ENCODE results near the gene FYN.

FYN gene

DNA sequence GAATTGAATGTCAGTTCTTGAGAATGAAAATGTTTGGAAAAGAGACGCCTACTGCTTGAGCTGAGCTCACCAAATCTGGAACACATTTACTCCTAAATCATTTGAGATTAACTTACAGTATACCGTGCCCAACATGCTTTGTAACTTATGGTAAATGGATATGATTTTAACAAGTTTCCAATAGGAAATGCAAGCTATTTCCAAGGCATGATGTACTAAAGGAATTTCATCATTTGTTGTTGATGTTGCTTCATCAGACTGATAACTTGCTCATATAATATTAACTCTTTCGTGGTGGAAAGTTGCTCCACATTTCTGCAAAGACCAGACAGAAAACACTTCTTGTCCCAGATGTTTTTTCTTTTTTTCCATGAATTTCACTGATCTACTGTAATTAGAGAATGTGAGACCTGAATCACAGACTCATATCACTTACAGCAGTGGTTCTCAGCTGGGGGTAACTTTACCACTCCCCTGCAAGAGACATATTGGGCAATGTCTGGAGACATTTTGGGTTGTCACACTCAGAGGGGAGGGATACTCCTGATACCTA is 151.0 kb downstream of the FYN start:
- no peak for DNase-seq

DNA sequence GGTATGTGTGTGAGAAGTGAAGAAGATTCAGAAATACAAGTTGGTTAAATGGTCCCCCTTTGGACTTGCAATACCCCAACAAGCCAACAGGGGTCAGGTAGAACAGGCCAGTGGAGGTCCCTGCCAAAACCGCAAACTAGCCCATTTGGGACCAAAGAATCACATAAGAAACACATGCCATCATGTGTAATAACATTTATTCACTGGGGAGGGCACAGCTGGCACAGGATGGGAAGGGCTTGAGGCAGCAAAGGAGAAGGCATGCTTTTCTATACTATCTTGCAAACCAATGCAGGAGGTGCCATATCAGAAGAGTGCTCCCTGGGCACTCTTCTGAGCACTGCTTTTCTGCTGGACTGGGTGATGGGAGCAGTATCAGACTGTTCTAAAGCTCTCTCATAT is 151.5 kb downstream of the FYN start:
- peak; percentile 63 for DNase-seq

DNA sequence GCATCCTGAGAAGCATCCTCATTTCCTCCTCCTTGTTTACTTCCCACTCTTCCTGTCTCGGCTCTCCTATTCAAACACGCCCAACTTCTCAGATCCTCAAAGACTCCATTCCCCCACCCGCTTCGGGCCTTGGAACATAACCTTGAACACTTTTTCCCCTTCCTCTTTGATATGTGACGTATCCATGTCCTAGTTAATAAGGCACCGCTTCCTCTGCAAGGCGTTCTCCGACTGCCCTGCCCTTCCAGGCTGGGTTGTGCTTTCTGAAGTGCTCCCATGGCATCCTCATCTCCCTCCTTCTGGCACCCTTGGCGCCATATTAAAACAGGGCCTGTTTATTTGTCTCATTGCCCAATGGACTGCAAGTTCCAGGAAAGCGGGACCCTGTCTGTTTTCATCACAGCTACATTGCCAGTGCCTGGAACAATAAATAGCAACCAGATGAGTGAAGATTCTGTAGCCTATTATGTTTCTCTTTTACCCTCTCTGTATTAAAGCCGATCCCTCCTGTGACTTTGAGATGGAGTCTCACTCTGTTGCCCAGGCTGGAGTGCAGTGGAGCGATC is 152.2 kb downstream of the FYN start:
- no peak for DNase-seq

DNA sequence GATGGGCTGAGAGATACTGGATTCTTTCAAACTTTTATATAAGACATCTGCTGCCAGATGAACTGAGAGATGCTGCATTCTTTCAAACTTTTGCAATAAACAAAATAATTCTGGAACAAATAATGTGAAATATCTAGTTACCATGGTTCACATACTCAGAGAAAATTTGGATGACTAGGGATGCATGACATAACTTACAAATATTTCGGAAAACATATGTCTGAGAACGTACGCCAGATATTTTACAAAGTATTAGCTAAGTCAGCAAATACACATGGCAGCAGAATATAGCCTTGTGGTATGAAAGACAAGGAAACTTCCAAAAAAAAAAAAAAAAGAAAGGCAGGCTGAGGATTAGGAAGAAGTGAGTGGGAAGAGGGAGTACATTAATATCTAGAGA is 154.3 kb downstream of the FYN start:
- DNase-seq, result no peak

- DNase-seq, result no peak
Measured at GRCh38 chr6:111718326-111718725, 154.9 kb downstream of the FYN start.

GRCh38 chr6:111717621-111718020 is 155.6 kb downstream of the FYN start:
- DNase-seq, result no peak

DNA sequence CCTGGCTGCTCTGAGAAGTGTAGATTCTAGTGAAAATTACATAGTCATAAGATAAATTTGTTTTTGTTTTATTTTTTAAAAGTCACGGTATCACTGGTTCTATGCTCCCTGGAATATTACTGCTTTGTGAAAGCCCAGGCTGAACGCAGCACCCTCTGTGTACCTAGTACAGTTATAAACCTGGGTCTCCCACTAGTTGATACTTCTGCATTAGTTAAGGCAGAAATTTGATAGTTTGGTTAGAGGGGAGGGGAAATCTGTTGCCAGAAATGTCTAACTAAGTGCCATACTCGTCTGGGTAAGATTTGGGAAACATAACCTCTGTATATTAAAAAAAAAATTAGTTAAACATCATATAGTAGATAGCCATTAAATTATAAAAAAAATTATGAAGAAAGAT is 156.9 kb downstream of the FYN start:
- no peak for DNase-seq

DNA sequence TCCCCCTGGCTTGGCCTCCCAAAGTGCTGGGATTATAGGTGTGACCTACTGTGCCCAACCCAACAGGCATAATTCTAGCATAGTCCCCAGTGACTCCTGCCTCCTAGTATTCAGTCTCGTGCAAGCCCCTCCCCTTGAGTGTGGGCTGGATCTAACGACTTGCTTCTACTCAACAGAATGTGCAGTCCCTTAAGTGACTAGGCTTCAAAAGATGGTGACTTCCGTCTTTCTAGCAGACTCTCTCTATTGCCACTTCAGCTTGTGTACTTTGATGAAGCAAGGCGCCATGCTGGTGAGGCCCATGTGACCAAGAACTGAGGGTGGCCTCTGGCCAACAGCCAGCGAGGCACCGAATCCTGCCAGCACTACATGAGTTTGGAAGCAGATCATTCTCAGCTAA is 157.9 kb downstream of the FYN start:
- DNase-seq, result peak; percentile 46

- peak; percentile 41 for DNase-seq
Measured at GRCh38 chr6:111714416-111715270, 158.6 kb downstream of the FYN start.

- DNase-seq, result no peak
Measured at GRCh38 chr6:111713811-111714210, 159.4 kb downstream of the FYN start.

GRCh38 chr6:111713236-111713635 is 160.0 kb downstream of the FYN start:
- no peak for DNase-seq

DNA sequence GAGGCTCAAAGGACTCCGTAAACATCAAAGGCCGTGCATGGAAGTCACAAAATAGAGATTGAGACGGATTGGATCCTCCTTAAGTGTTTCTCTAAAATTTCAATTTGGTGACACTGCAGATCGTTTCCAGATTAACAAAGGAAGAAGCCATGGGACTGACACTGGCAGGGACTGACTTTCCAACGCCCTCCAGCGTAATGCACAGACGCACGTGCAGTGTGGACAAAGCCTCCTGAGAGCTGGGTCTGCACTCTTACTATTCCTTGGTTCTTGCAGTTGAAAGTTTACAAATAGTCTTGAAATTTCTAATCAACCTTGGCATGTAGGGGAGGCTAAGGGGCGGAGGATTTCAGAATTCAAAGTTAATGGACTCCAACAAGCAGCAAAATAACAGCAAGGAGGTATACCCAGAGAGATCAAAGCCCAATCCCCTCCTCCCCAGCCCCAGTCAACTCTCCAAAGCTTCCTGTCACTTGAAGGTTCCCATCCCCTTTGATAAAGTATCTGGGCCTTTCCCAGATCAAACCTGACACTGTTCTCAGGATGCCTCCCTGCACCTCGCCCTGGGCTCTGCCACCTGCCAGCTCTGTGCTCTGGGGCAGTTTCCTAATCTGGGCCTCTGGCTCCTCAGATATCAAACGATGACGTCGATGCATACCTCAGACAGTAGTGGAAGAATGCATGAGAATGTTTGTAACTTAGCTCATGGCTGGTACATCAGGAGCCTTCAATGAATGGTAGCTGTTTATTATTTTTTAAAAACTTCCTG is 161.1 kb downstream of the FYN start:
- DNase-seq, result no peak

DNA sequence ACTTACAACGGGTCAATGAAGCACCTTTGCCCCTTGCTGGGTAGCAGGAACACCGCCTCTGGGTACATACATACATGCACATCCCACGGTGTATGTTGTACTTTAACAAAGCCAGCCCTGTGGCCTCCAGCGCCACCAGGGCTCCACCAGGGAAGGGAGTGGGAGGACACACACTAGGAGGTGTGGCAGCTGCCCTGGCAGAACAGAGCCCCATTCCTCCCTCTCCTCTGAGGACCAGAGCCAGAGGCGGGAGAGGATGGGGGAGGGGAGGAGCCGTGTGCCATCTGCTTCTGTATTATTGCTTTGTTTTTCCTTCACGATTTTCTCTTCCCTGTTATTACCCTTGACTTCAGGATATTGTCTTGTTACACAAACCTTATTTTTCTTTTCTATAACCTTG is 161.8 kb downstream of the FYN start:
- DNase-seq, result no peak

DNA sequence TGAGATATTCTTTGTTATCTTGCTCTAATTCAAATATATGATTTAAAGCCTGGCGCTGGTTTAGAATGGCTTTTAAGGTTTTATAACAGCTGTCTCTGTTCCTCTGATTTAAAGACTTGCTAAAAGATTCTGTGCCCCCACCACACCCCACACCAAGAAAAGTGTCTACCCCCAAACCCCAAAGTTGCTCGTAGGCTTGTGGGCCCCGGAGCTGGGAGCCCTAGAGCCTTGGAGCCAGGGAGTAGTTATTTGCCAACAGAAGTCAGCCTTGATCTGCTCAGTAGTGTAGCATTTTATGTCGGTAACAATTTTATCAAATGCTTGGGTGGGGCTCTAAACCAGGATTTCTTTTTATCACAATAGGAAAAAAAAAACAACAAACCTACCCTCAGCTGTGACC is 162.3 kb downstream of the FYN start:
- no peak for DNase-seq

- DNase-seq, result no peak
Measured at GRCh38 chr6:111710439-111710838, 162.8 kb downstream of the FYN start.

GRCh38 chr6:111709615-111710398 is 163.4 kb downstream of the FYN start:
- DNase-seq, result peak; percentile 75

DNA sequence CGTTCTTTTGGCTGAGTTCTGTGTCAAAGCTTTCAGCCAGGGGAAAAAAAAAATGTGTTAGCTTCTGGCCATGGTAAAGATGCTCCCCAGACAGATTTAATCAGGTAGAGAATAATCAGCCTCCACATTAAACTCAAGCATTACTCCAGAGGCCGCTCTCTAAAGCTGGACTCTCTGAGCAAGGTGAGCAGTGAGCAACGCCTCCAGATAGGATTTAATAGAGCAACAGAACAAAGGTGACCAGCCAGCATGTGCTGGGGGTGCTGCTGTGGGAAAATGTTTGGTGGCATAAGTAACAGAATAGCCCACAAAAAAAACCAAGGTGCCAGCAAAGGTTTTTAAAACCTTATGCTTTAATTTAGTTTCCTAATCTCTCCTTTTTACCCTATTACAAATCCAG is 164.1 kb downstream of the FYN start:
- DNase-seq, result no peak

DNA sequence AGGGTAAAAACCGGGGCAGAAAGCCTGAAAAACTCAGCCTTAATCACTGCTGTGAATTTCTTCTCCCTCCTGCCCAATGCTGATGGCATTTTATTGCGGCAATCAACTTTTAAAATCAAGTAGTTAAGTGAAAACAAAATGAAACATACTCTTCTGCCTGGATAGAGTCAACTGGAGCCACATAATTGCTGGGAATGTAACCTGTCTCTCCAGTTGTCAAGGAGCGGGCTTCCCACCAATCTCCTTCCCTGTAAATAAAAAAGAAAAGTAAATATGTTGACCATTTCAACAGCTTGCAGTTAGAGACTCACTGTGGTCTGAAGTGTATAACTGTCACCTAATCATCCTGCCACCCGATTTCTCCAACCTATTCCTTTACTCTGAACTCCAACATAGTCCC is 165.5 kb downstream of the FYN start:
- DNase-seq, result no peak

DNA sequence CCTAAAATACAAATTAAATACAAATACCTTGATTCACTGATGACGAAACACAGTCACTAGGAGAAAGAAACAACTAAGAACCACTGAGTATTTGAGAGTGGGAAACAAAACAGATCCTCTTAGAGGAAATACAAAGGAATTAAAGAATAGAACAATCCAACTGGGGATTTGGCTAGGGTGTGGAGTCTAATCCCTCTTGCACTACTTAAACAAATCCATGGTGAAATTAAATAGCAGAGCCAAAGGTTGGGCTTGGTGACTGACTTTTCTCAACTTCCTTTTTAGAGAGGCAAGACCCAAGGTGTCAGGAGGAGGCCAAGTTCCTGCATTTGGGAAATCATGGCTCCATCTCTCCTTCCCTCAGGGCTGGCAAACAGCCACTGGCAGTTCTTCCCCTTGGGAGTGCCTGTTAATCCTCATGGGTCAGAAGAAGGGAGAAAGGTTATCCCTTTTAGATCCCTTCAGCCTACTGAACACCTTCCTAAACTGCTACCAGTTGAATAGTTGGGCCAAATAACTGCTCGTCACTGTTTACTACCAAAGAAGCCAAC is 166.3 kb downstream of the FYN start:
- DNase-seq, result no peak

DNA sequence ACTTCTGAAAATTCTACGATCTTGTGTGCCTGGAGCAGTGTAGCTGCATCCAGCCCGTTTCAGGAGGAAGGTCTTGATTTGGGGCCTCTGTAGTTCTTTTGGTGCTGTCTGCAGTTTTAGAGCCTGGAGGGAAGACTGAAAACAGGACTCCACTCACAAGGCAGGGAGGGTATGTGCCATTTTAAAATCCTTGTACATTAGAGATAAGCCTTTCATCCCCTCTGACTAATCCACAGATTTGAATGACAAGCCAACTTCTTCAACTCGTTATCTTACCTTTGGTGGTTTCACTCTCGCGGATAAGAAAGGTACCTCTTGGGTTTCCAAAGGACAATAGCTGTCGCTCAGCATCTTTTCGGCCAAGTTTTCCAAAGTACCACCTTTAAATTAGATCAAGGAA is 169.5 kb downstream of the FYN start:
- no peak for DNase-seq

DNA sequence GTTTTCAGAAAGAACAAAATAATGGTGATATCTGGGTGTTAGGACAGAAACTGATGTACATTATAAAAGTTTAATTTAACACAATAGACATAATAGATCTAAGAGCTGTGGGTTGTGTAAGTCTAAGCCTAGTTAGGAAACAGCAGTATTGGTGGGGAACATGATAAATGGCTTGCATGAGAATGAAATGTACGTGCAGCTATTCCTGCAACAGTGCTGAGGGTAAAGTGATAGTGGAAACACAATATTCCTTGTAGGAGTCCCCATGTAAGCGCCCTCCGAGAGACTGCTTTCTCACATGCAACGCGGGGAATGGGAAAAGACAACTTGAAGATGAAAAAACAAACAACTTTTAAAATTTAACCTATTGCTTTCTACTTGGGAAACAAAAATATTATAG is 171.0 kb downstream of the FYN start:
- no peak for DNase-seq

DNA sequence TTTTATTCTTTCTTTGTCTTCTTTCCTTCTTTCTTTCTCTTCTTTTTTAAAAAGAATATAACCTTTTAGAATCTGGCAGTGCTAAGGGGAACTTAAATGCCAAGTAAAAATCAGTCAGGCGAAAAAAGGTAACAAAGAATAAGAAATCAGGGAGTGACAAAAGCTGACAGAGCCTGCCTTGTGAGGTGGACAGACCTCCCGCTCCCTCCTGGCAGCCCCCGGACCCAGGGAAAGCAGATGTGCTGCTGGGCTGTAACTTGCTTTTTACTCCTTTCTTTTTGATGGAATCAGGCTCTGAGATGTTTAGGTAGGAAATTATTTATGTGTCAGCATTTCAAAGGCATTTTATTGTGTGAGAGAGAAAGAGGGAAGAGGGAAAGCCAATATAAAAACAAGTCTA is 172.1 kb downstream of the FYN start:
- no peak for DNase-seq

Measured in activated CD4-positive, alpha-beta T cell treated with anti-CD3 and anti-CD28 coated beads, Interleukin-2, Interleukin-6, amounts not matched to agents 100 ng/mL and 50 ng/mL, durations not matched to agents 16 hours and 8 hours (primary cell).